ENCODE results near the gene CD44.

The CD44 gene

DNA sequence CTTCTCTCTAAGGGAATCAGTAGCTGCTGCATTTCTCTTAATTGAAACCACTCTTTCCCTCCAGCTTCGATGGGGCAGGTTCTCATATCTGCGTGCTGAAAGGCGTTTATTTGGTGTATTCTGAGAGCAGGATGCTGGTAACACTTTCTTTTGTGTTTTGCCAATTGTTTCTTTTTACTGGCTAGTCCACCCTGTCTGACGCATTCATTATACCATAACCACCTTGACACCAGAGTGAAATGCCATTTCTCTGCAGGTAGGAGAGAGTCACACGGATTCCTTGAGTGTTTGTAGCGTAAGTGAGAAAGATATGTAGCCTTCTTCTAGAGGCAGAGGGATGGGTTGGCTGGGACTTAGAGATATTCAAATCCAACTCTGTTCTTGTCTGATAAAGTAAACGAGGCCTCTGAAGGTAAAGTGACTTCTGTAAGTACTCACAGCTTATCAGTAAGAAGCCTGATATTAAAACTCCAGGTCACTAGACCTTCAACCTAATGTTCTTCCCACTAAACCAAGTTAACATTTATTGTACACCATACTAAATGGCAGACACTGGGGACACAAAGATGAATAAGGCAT is 21.4 kb downstream of the CD44 start:
- DNase-seq: no peak

DNA sequence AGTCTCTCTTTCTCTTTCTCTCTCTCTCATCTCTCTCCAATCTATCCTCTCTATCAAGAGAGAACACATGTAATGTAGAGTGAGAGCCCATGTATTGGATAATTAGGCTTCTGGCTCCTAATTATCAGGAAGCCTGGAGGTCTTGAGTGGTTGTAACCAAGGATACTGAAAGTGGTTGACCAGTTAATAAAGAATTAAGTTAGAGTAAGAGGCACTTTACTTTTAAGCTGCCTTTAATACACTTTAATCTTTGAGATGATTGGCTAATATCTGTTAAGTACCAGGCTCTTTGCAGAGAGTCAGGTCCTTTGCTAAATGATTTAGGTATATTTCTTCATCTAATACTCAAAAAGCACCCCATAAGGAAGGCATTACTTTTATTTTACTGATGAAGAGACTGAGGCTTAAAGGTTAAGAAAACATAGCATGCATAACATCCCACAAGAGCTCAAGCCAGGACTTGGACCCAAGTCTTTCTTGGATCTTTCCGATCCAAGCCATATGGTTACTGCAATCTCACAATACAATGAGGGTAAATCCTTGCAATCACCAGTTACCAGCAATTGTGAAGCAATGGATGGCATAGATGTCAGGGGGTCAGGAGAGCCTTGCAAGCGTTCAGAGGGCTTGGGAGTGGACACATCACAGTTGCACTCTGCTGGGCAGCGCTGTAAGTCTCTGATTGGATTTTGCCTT is 22.1 kb downstream of the CD44 start:
- DNase-seq: no peak

DNA sequence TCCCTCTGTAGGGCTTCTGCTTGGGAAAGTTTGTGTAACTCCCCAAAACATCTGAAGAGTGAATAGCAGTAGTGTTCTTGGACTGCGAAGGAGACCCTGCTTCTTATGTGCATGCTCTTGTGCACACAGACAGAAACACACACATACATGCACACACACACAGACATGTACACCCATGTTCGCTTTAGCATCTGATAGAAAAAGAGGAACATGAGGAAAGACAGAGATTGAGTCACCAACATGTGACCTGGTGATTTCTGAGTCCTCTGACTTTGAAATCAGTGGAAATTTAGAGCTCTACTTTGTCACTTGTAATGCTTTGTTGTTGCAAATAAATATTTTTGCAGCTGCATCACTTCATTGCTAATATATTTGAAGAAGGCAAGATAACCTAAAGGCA is 23.8 kb downstream of the CD44 start:
- DNase-seq: peak; percentile 92 to 94

DNA sequence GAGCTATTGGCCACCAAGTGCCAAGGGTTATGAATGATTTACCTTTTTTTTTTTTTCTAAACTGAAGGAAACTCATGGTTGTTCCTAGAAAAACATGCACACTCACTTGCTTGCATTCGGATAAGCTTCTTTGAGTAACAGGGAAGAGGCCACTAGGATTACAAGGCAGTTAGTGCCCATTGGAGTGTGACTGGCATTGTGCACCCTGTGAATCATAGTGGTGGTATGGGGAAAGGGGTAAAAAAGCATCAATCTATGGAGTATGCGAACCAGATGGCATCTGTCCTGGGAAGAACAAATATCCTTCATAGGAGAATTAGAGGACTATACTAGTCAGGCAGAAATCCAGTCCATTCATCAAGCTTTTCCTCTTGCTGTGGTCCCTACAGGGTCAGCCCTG is 24.2 kb downstream of the CD44 start:
- DNase-seq: peak in 1 of 2 donors; percentile 47

DNA sequence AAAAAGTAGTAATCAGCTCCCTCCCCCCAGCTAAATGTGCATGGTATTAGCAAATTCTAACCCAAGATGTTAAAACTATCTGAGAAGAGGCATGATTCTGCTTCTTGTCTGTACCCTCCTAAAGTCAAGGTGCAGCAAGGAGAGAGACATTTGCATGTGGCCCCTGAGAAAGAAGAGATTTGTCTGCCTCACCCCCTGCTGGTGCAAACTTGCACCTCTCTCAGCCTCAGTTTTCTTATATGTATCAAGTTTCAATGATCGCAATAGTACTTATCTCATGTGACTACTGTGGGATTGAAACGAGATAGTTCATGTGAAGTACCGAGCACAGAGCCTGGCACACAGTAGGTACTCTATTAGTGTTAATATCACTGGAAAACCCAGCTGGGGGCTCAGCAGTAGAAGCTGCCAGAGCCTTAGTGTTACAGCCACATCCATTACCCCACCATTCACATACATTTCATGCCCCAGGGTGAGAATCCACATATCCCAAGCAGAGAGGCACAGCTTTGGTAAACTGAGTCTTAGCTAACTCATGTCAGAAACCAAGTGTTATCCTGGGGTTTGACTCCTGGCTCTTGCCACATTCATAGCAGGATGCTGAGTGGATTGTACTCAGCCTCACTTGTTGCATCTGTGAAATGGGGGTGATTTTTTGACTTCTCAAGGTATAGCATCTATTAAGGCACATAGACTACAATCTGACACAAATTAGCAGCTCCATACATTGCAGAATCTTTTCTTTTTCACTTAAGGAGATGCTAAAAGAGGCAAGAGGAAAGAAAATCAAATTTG is 24.9 kb downstream of the CD44 start:
- peak; percentile 42 to 43 for DNase-seq

DNA sequence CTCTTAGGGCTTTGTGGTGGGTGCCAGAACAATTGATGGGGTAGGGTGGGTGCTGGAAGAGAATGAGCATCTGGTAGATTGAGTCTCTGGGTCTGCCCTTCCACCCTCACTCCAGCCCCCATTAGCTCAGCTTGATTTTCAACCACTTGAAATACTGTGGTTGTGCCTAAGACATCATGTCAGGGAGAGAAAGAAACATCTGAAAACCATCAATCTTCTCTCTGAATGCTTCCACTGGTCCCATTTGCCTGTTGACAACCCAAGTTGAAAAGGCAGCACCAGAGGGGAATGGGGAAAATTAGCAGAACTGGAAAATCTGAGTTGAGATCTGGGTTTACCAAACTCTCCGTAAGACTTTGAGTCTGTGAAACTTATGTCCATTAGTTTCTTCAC is 26.1 kb downstream of the CD44 start:
- no peak for DNase-seq

DNA sequence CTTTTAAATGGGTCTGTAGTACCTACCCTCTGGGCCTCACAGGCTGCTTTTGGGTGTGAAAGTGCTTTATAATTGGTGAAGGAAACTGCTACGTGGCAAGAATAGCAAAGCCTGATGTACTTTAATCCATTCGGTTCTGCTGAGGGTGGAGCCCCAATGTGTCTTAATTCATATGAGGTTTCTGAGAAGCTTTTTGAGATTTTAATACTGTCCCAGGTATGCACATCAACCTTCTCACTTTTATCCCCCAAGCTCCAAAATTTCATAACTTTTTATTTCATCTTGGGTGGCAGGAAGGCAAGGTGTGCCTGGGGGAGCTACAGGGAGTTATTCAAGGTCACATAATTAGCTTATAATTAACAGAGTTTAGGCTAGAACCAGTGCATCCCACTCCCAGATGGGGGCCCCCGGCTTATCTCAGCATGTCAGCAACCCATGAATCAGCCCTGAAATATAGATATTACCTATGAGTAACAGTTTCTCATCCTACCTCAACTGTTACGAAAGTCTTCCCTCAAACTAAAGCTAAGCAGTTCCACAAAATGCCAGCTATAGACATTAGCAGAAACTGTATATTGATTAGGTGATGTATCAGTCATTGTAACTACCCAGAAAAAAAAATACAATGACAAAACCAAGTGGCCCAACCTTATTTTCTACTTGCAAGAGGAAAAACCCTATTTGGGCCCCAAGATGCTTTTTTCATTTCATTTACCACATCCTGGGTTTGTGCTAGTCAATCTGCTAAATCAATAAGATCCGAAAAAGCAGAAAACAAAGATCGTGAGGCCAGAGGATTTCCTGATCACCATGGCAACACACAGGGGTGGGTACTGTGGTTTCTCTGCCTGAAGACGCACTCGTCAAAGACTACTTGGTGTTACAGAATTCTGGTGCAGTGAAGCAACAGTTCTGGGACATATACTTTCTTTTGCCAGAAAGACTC is 26.7 kb downstream of the CD44 start:
- DNase-seq: peak; percentile 40 to 62

DNA sequence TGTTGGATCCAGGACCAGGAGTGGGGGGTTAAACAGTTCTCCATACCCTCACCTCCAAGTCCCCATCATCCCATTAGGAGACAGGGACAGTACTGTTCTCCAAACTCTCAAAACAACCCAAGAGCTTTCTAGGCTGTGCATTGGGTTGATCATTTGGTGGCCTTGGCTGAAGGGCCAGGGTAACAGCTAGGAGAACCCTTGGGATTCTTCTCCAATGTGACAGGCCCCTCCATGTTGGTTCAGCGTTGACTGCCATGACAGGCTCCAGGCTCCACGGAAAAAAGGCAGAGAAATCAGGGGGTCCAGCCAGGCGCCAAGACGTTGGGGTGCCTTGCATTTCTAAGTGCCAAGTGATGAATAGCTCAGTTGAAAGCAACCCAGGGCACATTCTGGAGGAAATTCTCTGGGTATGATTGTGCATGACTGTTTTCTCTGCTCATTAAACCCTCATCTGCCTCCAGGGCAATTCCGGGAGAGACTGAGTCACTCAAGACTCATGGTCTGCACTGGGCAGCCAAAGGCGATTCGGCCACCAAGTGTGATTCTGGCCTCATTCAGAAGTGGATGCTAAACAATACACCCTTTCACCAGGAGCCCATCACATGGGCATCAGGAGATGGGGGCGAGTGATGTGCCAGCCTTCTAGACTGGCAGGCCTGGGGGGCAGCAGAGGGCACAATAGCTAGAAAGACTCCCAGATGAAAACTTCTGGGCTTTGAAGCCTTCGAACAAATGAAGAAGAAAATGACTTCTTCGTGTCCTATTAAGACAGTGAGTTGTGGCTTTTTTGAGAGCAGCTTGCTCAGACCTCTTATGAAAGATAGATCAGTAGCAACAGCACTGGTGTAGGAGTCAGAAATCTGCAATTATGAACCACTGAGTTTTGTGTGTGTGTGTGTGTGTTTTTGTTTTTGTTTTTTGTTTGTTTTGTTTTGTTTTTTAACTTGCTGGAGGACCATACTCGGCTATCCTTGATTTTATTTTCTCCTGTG is 27.7 kb downstream of the CD44 start:
- DNase-seq: peak; percentile 36 to 59

DNA sequence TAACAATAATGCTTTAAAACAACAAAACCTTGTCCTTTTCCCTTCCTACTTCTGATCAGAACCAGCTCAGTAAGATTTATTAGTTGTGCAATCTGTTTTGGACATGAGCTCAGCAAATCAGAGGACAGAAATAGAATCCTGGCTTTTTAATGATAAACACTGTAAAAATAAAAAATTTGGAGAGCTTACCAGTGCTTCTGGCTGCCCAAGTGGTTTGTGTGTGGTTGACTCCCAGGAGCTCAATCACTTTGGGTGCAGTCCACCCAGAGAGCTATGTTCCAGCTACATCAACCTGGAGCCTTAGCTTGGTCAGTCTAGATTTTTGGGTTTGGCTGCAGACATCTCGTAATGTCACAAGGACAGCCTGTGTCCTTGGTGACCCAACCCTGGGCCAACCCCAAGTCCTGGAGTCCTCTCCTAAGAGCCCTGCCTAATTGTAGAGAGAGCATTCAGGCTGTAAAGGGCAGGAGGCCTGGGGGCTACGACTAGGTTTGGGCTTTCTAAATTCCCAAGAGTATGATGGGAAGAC is 28.5 kb downstream of the CD44 start:
- no peak for DNase-seq

DNA sequence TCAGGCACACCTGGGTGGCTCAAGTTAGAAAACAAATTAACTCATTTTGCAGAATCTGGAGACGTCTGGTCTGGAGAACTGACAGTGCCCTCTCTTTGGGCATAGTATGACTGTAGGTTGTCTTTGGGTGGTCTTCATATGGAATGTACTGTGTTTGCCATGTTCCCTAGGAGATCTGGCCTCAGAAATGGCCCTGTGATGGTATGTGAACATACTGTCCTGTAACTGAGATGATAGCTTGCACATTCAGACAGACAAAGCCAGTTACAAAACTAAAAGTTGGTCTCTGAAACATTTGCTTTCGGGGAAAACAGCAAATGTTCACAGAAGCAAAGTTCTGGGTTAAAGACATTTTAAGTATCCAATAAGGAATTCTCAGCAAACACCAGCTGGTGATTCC is 29.7 kb downstream of the CD44 start:
- DNase-seq: no peak

DNA sequence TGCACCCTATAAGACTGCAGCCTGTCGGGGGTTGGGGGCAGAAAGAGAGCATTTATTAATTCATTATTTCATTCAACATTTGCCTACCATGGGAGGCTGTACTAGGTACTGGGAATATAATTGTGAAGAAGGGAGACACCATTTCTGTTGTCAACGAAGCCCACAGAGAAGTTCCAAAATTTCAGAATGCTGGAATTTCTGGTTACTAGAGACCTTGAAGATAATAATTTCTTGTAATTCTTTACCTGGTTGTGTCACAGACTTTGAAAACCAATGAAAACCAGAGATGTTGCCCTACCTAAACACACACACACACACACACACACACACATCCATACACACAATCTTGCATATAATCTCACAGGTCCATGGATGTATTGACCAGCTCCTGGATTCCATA is 30.1 kb downstream of the CD44 start:
- no peak for DNase-seq

DNA sequence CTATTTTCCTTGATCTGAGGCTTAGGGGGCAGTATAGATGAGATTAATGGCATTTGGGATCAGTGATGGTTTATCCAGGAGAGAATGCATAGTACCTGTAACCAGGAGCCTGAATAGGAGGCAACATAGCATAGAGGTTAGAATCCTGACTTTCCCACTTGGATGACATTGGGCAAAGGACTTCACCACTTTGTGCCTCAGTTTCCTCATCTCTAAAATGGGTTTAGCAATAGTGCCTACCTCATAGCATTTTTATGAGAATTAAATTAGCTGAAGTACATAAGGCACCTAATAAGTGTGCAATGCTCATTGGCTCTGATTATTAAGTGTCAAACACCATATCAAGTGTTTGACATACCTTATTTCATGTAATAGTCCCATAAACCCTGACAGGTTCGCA is 30.8 kb downstream of the CD44 start:
- no peak for DNase-seq

DNA sequence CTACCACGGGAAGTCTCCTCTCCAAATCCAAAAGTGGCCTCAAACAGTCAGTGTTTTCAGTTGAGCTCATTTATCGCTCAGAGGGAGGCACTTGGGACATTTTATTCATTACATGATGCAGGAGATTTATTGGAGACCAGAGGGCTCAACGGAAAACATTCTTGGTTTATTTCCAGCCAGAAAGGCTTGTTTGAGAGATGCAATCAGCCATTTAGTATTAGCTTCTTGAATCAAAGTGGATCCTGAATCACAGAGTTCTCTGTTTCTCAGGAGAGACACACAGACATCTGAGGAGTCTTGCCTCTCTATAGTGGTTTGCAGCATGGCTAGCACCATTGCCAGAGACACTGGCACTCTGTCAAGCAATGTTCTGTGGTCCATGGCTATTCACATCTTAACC is 31.5 kb downstream of the CD44 start:
- DNase-seq: no peak

DNA sequence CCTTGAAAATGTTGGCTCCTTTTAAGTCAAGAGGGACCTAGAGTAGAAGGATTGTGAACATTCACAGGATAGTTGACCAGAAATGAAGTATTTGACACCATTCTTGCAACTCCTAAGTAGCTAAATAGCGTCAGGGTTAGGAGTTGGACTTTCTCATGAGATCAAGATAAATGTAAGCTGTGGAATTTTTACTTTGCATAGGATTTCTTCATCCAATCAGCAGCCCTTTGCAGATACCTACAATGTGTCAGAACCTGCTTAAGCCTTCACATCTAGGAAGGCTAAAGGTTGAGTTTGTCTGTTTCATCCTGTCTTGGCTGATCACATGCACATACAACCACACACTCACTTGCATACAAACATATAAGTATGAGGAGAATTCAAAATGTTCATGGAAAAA is 32.3 kb downstream of the CD44 start:
- DNase-seq: no peak

DNA sequence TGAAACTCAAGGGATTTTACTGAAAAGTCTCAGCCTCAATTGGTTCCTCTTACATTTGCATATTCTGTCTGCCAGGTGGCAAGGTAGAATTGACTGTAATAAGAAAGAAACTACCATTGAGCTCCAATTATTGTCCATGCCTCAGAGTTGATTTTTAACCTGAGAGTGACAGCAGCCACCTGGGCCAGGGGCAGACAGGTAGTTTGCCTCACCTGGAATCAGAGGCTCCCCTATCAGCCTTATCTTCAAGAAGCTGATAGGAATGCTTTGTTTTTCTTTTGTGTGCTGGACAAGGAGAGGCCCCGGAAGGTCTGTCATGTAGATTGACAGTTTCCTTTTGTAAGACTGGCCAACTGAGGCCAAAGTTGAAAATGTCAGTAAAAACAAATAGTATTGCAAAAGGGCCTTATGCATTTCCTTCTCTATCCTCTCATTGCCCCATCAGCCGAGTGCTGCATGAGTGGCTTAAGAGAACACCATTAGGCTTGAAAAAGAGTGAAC is 34.1 kb downstream of the CD44 start:
- peak; percentile 88 to 90 for DNase-seq

DNA sequence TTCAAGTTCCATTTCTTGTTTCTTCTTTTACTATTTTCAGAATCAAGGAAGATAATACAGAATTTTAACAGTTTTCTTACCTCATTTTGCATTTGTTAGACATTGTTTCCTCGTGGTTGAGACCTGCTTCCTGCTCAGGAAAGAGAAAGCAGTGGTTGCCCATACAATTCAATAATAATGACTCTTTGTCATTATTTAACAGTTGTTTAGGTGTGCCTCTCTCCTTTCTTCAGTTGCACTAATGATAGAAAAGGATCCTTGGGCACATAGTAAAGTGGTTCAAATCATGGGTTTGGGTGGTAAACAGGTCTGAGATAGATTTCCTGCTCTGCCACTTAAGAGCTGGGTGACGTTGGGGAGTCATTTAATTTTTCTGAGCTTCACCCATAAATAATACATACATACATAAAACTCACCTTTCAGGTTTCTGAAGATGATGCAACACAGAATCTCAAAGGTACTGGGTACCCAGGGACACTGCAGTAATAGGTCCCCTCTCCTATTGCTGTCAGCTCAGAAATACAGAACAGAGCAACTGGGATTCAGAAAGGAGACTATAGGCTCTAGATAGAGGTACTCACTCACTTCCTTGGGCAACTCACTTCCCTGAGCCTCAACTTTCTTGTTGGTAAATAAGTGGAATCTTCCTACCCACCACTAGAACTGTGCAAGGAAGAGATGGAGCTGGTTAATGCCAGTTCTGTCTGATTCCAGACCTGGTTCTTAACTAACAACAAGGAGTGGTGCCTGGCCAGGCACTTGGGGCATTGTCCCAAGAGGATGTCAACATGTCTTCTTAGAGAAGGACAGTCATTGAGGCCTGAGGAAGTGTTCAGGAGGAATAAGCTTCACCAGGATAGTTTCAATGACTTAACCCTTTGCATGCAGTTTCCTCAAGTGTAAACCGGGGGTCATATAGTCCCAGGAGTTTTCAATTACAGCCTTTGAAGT is 34.9 kb downstream of the CD44 start:
- peak; percentile 50 to 55 for DNase-seq

DNA sequence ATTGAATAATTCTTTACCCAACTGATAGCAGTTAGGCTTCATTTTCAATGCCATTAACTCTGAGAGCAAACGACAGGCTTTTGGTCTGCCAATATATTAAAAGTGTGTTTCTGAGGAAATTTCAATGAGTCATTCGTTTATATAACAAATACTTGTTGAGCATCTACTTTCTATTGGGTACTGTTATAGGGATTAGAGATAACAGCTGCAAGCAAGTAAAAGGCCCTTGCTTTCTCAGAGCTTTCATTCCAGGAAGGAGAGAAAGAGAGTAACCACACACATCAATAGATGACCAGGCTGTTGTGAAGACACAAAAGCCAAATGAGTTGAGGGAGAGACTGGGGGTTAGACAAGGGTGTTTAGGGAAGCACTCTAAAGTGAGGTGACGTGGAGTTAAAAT is 35.7 kb downstream of the CD44 start:
- no peak for DNase-seq

DNA sequence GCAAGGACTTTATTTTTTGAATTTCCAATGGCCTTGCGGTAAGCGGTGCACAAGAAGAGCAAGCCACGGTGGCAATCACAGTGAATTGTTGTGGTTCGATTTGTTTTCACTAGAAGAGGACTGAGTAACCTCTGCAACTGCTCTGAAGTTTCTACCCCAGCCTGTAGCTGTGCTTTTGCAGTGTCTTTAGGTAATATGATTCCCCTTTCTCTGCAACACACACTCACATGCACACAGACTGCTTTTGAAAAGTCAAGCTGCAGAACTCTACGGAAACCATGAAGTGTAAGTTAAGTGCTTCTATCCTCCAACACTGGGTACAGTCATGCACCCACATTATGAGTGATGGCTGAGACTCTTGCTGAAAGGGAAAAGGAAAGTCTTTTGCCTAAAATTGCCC is 38.4 kb downstream of the CD44 start:
- no peak for DNase-seq

DNA sequence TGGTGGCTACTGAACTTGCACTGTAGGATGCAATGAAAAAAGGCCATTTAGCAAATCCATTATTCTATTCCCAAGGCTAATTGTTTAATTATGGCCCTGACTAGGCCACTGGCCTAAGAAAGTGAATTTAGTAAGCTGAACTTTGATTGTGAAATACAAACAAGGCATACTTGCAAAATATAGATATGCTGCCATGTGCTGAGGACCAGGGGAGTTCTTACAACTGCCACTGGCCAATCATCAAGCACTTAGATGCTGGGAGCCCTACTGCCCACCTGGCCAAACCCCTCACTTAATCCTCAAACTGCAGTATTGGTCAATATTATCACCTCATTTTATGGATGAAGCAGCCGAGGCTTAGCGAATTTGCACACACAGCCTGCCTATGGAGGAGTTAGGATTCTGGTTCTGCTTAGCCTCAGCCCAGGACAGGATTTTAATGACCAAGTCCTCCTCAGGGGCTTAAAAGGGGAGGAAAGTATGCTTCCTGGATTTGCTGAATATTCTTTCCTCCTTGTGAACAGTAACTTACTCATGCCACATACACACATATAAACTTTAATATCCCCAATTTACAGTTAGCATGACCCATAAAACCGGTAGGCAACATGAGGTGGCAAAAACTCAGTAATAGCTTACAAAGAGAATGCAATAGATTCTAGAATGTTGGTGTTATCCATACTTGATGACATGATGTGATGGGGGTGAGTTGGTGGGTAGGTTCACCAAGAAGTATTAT is 39.3 kb downstream of the CD44 start:
- no peak for DNase-seq
